Activated T-helper 1 cell treated with anti-CD3 and anti-CD28 coated beads, Interleukin-12 subunit alpha, Interleukin-12 subunit beta, Interleukin-2, Interleukin-4 antibody, amounts not matched to agents 30 ng/mL and 10 ng/mL and 1 ng/mL, durations not matched to agents 14 hours and 24 hours and 36 hours (primary cell): ENCODE measurements around the gene NLGN4Y. TPM values are rescaled to one million over a fixed set of nuclear protein-coding genes. Genes with fewer than 3 reads are reported as not detected.

Experiments used
- DNase-seq: peaks from one replicate; pipeline ENCODE4 v3.0.0; 2021; ENCODE audit warnings: low spot score
- H3K27ac Mint-ChIP-seq: one replicate; pipeline ENCODE4 v1.8.0; 2021; ENCODE audit warnings: mild to moderate bottlenecking, mixed read lengths
- H3K27me3 Mint-ChIP-seq: one replicate; pipeline ENCODE4 v1.8.0; 2022; ENCODE audit warnings: mild to moderate bottlenecking, moderate library complexity, mixed read lengths; ENCODE audit not compliant: insufficient read depth
- H3K36me3 Mint-ChIP-seq: one replicate; pipeline ENCODE4 v1.8.0; 2021; ENCODE audit warnings: low read depth, mixed read lengths
- H3K4me1 Mint-ChIP-seq: one replicate; pipeline ENCODE4 v1.8.0; 2021; ENCODE audit warnings: low read depth, mixed read lengths
- H3K4me3 Mint-ChIP-seq: one replicate; pipeline ENCODE4 v1.8.0; 2021; ENCODE audit warnings: mild to moderate bottlenecking, moderate library complexity, mixed read lengths
- H3K9me3 Mint-ChIP-seq: one replicate; pipeline ENCODE4 v1.8.0; 2021; ENCODE audit warnings: mixed read lengths
- intact Hi-C: fragments of 100-400 bp; cut with micrococcal nuclease; formaldehyde crosslinking; loops from one replicate; pipeline ENCODE4 v1.15.1; 2024
- total RNA-seq: library from RNA; stranded (reverse); gene quantifications from 2 replicates; pipeline ENCODE4 v1.2.3, GENCODE V29; 2022

The NLGN4Y gene
- total RNA-seq: 0.62 and 0.96 TPM in 2 replicates

DNA sequence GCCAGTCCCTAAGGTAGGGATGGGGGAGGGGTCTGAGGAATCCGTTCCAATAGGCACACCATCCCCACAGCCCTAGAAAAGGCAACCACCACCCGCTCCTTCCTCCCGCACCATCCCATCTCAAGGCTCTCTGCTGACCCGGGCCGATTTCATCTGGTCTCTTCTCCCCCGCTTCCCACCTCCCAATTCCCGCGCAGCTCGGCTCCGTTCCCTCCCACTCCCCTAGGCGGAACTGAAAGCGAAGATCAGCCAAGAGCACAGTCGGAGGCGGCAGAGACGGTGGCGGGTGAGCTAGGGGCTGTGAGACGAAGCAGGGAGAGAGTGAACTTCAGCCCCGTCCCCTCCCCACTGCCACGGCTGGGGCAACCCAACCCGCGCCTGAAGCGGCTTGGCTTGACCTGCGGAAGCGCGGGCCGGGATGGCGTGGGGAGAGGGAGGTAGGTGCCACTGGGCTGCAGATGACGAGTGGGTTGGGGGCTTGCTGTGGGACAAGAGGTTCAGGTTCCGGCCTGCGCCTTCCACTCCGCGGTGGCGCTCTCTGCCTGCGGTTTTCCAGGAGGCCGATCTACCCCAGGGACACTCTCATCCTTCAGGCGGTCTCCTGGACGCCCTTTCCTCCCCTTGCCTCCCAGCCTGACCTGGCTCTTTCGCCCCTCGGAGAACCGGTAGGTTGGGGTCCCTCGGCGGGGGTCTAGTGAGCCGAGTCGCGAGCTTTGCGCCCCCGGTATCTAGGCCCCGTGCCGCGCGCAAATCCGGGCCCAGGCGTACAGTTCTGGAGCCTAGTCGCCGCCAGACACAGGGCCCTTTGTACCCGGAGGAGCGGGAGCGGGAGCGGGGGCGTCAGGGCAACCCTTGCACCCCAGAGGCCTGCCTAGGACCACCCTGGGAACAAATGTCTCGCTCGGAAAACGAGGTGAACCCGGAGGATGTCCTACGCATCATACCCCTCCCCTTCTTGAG lies at the start of gene NLGN4Y:
NLGN4Y (plus strand) TSS at position 258 of the 960 bp plus-strand sequence. CDS start 97,591 bp downstream, outside the sequence.
- no peaks in the 10 kb centered on the region for H3K9me3 Mint-ChIP-seq
- intact Hi-C loops: loop anchor here (10.0 kb wide), 1 partner anchor 180 kb away; no protein-coding TSS in a partner anchor
- no peak within 1 kb of the TSS for H3K27ac Mint-ChIP-seq
- peaks cover 11% of the 10 kb centered on the region for H3K27me3 Mint-ChIP-seq
- DNase-seq: no peak
- peak within 1 kb of the TSS; percentile 72 for H3K4me3 Mint-ChIP-seq
- H3K4me1 Mint-ChIP-seq: no peaks in the 10 kb centered on the region
- H3K36me3 Mint-ChIP-seq: no peaks in the 10 kb centered on the region

DNA sequence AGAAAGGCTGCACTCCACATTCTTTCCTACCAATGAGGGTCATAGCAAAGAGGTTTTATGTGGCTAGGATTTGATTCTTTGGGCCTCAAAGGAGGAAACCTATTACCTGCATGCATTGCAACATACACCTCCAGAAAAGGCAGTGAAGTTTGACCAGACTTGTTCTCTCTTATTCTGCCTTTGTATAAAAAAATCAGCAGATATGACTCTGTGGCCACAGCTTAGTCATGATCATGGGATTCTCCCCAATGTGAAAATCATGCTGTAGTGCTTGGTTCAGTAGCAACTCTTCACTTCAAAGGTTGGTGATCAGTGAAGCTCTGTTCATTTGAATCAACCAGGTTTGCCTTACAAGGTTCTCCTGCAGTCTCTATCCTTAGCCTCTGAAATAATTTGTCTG lies 38.4 kb upstream of the NLGN4Y start:
- H3K36me3 Mint-ChIP-seq: no peaks in the 10 kb centered on the region
- DNase-seq: no peak
- H3K27ac Mint-ChIP-seq: no peak overlapping the region
- H3K4me3 Mint-ChIP-seq: no peak overlapping the region
- intact Hi-C loops: no loop called here
- no peaks in the 10 kb centered on the region for H3K4me1 Mint-ChIP-seq
- H3K27me3 Mint-ChIP-seq: no peaks in the 10 kb centered on the region
- H3K9me3 Mint-ChIP-seq: no peaks in the 10 kb centered on the region

DNA sequence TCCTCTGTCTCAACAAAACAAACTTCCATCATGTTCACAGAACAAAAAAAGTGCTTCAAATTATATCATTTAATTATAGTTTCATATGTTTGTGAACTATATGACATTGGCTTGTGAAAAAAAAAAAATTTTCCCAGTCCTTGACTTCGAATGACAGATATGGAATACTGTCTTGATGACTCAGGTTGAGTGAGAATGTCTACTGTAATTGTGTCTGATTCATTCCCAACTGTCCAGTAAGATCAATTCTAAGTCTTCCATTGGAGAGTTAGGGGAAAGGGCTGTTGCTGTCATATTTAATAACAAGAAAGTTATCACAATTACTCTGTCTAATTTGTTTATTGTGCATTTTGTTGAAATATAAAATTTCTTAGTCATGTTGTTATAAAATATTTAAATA lies 34.1 kb upstream of the NLGN4Y start:
- no peak overlapping the region for H3K27ac Mint-ChIP-seq
- no peaks in the 10 kb centered on the region for H3K9me3 Mint-ChIP-seq
- no peaks in the 10 kb centered on the region for H3K4me1 Mint-ChIP-seq
- H3K4me3 Mint-ChIP-seq: no peak overlapping the region
- no peaks in the 10 kb centered on the region for H3K36me3 Mint-ChIP-seq
- DNase-seq: no peak
- intact Hi-C loops: no loop called here
- H3K27me3 Mint-ChIP-seq: no peaks in the 10 kb centered on the region

DNA sequence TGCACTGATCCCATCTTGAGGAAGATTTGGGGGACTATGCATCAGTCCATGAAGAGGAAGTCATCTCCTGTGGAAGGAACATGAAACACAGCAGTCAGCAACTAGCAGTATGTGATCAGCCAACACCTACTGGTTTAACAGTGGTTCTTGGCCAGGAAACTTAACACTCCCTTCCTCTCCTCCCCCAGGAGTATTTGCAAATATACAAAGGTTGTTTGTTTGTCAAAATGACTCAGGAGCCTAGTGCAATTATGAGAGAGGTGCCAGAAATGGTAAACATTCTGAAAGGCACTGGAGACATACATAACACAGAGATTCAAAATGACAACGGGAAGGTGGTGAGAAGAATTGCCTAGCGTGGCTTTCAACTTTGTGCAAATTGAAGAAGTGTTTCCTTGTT lies 26.3 kb upstream of the NLGN4Y start:
- peaks cover 3% of the 10 kb centered on the region for H3K9me3 Mint-ChIP-seq
- H3K27me3 Mint-ChIP-seq: no peaks in the 10 kb centered on the region
- no peaks in the 10 kb centered on the region for H3K4me1 Mint-ChIP-seq
- H3K27ac Mint-ChIP-seq: no peak overlapping the region
- no peak for DNase-seq
- H3K36me3 Mint-ChIP-seq: no peaks in the 10 kb centered on the region
- intact Hi-C loops: no loop called here
- H3K4me3 Mint-ChIP-seq: no peak overlapping the region

DNA sequence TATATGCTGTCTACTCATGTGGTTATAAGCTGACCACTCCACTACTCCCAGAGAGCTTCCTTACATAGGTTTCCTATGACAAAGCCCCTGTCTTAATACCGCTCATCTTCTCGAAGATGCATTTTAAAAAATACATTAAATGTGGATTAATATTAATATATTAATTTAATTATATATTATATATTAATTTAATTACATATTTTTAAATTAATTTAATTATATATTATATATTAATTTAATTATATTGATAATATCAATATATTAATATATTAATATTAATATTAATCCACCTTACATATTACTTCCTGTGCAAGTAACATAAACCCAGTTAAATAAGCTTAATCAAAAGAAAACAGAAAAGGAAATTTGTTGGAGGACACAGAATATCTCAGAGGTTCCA lies 19.7 kb upstream of the NLGN4Y start:
- Mint-ChIP-seq H3K9me3 (no peaks in the 10 kb centered on the region), H3K27me3 (no peaks in the 10 kb centered on the region), H3K36me3 (no peaks in the 10 kb centered on the region), H3K27ac (no peak overlapping the region), H3K4me3 (no peak overlapping the region), H3K4me1 (no peaks in the 10 kb centered on the region)
- intact Hi-C loops: no loop called here
- DNase-seq: no peak

DNA sequence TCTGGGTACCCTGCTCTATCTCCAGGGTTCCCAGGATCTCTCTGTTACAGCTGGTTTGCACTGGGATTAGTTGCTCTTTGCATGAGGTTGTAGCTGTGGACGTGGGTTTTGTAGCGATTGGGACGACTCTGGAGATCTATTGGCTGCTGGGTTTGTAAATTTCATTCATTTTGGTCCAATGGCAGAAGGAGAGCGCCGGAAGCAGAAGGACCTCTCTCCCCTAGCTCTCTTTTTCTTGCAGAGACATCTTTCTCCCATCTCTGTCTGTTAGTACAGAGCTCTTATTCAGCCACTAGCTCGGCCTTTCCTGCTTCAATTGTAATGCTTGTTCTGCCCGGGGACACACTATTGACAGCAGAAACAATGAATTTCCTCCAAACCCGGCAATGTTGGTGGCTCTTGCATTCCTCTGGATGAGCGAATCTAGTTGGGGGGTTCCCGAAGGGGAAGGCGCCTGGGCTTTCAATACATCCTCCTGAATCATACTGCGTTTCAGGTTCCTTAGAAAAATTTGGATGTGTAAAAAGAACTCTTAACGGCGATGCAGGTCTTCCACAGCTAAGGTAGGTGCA lies 1.9 kb upstream of the NLGN4Y start:
- intact Hi-C loops: loop anchor here (10.0 kb wide), 1 partner anchor 178 kb away; no protein-coding TSS in a partner anchor
- Mint-ChIP-seq H3K36me3 (no peaks in the 10 kb centered on the region), H3K4me3 (no peak overlapping the region), H3K9me3 (no peaks in the 10 kb centered on the region), H3K4me1 (no peaks in the 10 kb centered on the region), H3K27me3 (peaks cover 11% of the 10 kb centered on the region), H3K27ac (no peak overlapping the region)
- DNase-seq: no peak

DNA sequence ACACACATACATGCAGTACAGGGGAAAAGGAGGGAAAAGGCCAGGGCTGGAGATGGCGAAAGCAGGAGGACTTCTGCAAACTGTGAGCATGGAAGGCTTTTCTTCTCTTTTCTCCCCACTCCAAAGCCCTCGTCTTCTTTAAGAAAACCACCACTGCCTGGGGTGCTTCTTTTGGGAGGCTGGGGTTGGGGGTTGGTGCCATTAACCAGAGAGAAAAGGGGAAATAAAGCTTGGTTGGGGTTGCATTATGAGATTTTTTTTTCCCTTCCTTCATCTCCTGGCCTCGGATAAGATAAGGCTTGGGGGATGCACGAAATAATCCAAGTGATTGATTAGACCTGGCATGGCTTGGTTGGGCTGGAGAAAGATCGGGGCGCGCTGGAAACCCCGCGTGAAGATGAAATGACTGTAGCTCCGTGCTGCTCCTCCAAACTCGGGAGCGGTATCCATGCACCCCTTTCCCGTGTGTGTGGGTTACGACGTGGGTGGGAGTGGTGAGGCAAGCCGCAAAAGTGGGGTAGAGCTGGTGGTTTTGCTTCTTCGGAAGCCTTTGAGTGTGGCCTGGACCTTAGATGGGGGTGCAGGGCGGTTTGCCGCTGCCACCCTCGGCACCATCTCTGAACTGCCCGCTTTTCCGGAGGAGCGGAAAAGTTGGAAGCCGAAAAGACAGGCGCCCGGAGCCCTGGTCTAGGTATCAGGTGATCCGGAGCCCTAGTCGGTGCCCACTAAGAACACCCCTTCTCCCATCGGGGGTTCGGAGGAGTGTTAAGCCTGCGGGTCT lies 648 bp upstream of the NLGN4Y start:
- intact Hi-C loops: loop anchor here (10.0 kb wide), 1 partner anchor 179 kb away; no protein-coding TSS in a partner anchor
- DNase-seq: no peak
- Mint-ChIP-seq H3K9me3 (no peaks in the 10 kb centered on the region), H3K27ac (no peak overlapping the region), H3K27me3 (peaks cover 11% of the 10 kb centered on the region), H3K4me1 (no peaks in the 10 kb centered on the region), H3K36me3 (no peaks in the 10 kb centered on the region), H3K4me3 (peak overlapping the region; percentile 59)

DNA sequence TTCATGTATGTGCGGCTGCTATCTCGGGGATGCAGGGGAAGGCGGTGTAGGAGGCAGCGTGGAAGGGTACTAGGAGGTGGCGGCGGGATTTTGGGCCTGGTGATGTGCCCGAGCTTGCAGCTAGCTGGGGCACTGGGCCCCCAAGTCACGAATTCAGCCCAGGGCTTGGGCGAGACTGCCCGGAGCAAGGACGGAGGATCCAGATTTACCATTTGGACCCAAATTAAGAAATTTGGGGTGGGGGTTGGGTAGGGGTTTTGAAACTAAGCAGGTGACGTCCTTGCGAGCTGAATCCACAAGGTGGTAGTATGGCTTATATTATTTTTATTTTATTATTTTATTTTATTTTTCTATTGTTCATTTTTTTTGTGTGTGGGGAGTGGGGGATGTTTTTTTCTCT lies 986 bp downstream of the NLGN4Y start:
- Mint-ChIP-seq H3K4me1 (no peaks in the 10 kb centered on the region), H3K36me3 (no peaks in the 10 kb centered on the region), H3K9me3 (no peaks in the 10 kb centered on the region)

DNA sequence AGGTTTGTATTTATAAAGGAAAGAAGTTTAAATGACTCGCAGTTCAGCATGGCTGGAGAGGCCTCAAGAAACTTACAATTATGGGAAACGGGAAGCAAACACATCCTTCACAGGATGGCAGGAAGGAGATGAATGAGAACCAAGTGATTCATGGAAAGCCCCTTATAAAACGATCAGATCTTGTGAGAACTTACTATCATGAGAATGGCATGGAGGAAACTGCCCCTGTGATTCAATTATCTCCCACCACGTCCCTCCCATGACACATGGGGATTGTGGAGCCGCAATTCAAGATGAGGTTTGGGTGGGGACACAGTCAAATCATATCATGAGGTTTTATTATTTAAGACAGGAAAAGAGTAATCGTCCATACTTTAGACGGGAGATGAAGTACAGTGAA lies 4.0 kb downstream of the NLGN4Y start:
- intact Hi-C loops: loop anchor here (10.0 kb wide), 1 partner anchor 184 kb away; no protein-coding TSS in a partner anchor
- peaks cover 5% of the 10 kb centered on the region for H3K27me3 Mint-ChIP-seq

More for the DNA sequence above, 986 bp downstream of the NLGN4Y start:
- no peak for DNase-seq
- Mint-ChIP-seq H3K4me3 (peak overlapping the region; percentile 37), H3K27ac (no peak overlapping the region), H3K27me3 (peaks cover 9% of the 10 kb centered on the region)
- intact Hi-C loops: loop anchor here (10.0 kb wide), 1 partner anchor 181 kb away; no protein-coding TSS in a partner anchor

DNA sequence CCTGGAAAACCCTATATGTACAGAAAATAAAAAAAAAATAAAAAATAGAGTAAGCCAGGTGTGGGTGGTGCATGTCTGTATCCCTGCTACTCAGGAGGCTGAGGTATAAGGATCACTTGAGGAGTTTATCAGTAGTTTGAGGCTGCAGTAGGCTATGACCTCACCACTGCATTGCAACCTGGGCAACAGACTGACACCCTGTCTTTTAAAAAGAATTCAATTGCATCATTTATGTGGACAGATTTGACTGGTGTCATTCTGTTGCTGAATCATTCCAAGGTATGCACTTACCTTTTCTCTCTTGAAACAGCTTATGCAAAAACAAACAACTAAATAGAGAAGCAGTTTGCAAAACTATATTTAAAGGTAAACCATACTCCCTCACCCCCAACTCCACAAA lies 12.4 kb downstream of the NLGN4Y start:
- H3K4me3 Mint-ChIP-seq: no peak overlapping the region
- H3K9me3 Mint-ChIP-seq: no peaks in the 10 kb centered on the region
- no peaks in the 10 kb centered on the region for H3K27me3 Mint-ChIP-seq
- intact Hi-C loops: no loop called here
- no peak overlapping the region for H3K27ac Mint-ChIP-seq
- no peak for DNase-seq
- H3K36me3 Mint-ChIP-seq: no peaks in the 10 kb centered on the region
- no peaks in the 10 kb centered on the region for H3K4me1 Mint-ChIP-seq

More for the DNA sequence above, 4.0 kb downstream of the NLGN4Y start:
- H3K27ac Mint-ChIP-seq: no peak overlapping the region
- H3K36me3 Mint-ChIP-seq: no peaks in the 10 kb centered on the region
- no peaks in the 10 kb centered on the region for H3K4me1 Mint-ChIP-seq
- no peaks in the 10 kb centered on the region for H3K9me3 Mint-ChIP-seq
- H3K4me3 Mint-ChIP-seq: no peak overlapping the region
- DNase-seq: no peak

DNA sequence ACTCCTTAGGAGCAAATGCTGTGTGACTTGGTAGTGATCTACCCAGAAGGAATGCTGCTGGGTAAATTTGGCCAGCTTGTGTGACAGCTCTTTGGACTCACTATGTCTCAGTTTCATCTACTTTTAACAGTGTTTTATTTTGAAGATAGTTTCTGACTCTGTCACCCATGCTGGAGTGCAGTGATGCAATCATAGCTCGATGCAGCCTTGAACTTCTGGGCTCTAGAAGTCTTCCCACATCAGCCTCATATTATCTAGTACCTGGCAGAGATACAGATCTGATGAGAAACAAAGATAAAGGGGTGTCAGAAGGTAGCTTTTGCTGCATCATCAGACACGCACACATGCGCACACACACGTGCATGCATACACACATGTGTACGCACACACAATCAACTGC lies 19.2 kb downstream of the NLGN4Y start:
- Mint-ChIP-seq H3K4me1 (no peaks in the 10 kb centered on the region), H3K36me3 (no peaks in the 10 kb centered on the region), H3K4me3 (no peak overlapping the region), H3K27me3 (no peaks in the 10 kb centered on the region), H3K9me3 (peaks cover under 1% of the 10 kb centered on the region), H3K27ac (no peak overlapping the region)
- intact Hi-C loops: no loop called here
- no peak for DNase-seq

DNA sequence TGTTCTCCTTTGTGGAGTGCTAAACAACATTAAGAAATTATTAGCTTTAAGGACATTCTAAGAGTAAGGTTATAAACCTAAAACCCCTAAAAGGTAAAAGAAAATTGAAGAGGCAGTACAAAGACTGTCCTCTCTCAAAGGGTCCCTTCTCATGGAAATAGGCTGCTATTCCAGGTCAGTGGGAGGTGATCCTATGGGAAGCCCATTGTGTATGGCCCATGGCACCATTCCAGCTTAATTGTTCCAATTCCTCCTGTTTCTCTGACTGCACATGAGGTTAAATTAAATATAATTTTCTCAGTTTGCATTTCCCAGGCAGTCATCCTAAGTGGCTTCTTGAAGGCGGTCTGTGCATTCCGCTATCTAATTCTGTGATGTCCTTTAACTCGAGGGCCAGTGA lies 57.0 kb downstream of the NLGN4Y start:
- Mint-ChIP-seq H3K36me3 (no peaks in the 10 kb centered on the region), H3K4me3 (no peak overlapping the region), H3K27ac (no peak overlapping the region), H3K9me3 (peaks cover 4% of the 10 kb centered on the region), H3K27me3 (no peaks in the 10 kb centered on the region), H3K4me1 (no peaks in the 10 kb centered on the region)
- no peak for DNase-seq
- intact Hi-C loops: no loop called here
